HFFc6 (cell line): ENCODE results near the gene TMED3. TPM values are rescaled to one million over a fixed set of nuclear protein-coding genes. Genes with fewer than 3 reads are reported as not detected.

ENCODE experiments used
- DNase-seq: peaks from one replicate; pipeline ENCODE4 v3.0.0-alpha.2; 2018
- H3K27ac Mint-ChIP-seq: 2 replicates; pipeline ENCODE4 v1.8.0; 2020; ENCODE audit warnings: mild to moderate bottlenecking, mixed read lengths
- H3K27me3 Mint-ChIP-seq: 2 replicates; pipeline ENCODE4 v1.8.0; 2021; ENCODE audit warnings: mild to moderate bottlenecking, moderate library complexity, mixed read lengths; ENCODE audit not compliant: insufficient read depth
- H3K36me3 Mint-ChIP-seq: 2 replicates; pipeline ENCODE4 v1.8.0; 2021; ENCODE audit warnings: low read depth, mixed read lengths
- H3K4me1 Mint-ChIP-seq: 2 replicates; pipeline ENCODE4 v1.8.0; 2020; ENCODE audit warnings: low read depth, mixed read lengths
- H3K4me3 Mint-ChIP-seq: 2 replicates; pipeline ENCODE4 v1.8.0; 2020; ENCODE audit warnings: mild to moderate bottlenecking, moderate library complexity, mixed read lengths
- H3K9me3 Mint-ChIP-seq: 2 replicates; pipeline ENCODE4 v1.8.0; 2020; ENCODE audit warnings: mild to moderate bottlenecking, mixed read lengths
- total RNA-seq, 6 experiments: library from RNA; stranded (reverse); fragmentation: NEBNext Ultra II Directional; extraction: Animal tissue kit (Norgen Biotek cat#: 25700); gene quantifications; 2 replicates in 1 of 6; 3 replicates in 5 of 6; pipeline ENCODE4 v1.2.3, GENCODE V29; 2021
- TF ChIP-seq, protein P1 (sequence below): fragments of 200-600 bp; sonication (generic); IDR thresholded peaks from 2 replicates; pipeline ENCODE4 v1.5.0; 2021; ENCODE audit warnings: antibody characterized with exemption, mild to moderate bottlenecking

TMED3 gene
- total RNA-seq, 6 experiments from 2014 or later: 135 to 176 (median 154) TPM

DNA sequence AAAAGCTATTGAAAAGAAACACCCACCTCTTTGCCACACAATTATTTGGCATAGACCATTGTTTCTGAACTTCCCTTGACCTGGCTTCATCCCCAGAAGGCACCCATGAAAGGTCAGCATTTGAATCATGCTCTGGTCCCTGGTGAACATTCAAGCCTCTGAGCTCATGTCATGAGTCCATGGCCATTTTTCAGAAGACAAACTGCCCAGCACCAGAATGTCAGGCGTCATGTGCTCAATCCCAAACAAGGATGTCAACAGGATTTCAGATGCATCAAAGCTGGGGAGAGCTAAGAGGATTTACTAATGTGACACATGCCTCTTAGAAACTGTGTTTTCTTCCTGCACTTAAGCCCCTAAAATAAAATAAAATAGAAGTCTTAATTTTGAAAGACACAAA is 41.3 kb downstream of the TMED3 start:
- Mint-ChIP-seq H3K36me3 (no peaks in the 10 kb centered on the region), H3K4me1 (peaks cover 4% of the 10 kb centered on the region; the same call in 1 of the 2 replicates), H3K27me3 (no peaks in the 10 kb centered on the region), H3K27ac (no peak overlapping the region), H3K9me3 (no peaks in the 10 kb centered on the region), H3K4me3 (no peak overlapping the region)
- no peak for DNase-seq
- TF ChIP-seq, protein P1, sequence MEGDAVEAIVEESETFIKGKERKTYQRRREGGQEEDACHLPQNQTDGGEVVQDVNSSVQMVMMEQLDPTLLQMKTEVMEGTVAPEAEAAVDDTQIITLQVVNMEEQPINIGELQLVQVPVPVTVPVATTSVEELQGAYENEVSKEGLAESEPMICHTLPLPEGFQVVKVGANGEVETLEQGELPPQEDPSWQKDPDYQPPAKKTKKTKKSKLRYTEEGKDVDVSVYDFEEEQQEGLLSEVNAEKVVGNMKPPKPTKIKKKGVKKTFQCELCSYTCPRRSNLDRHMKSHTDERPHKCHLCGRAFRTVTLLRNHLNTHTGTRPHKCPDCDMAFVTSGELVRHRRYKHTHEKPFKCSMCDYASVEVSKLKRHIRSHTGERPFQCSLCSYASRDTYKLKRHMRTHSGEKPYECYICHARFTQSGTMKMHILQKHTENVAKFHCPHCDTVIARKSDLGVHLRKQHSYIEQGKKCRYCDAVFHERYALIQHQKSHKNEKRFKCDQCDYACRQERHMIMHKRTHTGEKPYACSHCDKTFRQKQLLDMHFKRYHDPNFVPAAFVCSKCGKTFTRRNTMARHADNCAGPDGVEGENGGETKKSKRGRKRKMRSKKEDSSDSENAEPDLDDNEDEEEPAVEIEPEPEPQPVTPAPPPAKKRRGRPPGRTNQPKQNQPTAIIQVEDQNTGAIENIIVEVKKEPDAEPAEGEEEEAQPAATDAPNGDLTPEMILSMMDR: no peak

DNA sequence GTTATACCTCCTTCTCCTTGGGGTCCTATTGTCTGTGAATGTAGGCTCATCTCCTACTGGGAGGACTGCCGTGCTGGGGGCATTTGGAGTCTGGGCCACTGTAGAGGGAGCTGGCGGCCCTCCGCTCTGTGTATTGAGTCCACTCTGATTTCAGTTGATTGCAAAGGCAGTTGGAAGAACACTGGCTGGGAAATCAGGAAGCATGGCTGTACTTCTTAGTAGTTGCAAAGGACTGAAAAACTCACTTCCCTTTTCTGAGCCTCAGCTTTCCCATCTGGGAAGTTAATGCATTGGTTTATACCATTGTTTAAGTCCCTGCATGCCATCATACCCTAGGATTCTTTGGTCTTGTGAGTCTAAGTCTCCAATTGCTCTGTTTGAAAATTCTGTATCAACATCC is 46.7 kb downstream of the TMED3 start:
- Mint-ChIP-seq H3K4me1 (peaks cover 2% of the 10 kb centered on the region), H3K9me3 (no peaks in the 10 kb centered on the region), H3K27ac (no peak overlapping the region), H3K36me3 (no peaks in the 10 kb centered on the region), H3K27me3 (no peaks in the 10 kb centered on the region), H3K4me3 (no peak overlapping the region)
- TF ChIP-seq, protein P1: no peak
- DNase-seq: no peak

DNA sequence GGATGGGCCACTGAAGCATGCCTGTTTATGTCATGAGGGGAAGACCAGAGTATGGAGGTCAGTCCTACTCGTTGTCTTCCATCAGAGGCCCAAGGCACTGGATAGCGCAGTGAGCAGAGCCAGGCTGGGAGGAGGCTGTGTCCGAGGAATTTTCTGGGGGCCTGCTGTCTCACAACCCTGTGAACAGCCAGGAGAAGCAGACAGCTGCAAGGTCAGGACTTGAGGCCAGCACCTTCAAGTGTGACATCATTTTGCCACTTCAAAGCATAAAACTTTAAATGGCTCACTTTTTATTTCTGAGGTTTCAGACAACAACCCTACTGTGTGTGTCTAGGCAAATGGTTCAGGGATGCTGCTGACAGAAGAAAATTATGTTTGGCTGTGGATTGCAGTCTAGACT is 47.2 kb downstream of the TMED3 start:
- TF ChIP-seq, protein P1: no peak
- Mint-ChIP-seq H3K9me3 (no peaks in the 10 kb centered on the region), H3K4me1 (peaks cover 7% of the 10 kb centered on the region), H3K27ac (no peak overlapping the region), H3K4me3 (no peak overlapping the region), H3K36me3 (no peaks in the 10 kb centered on the region), H3K27me3 (no peaks in the 10 kb centered on the region)
- no peak for DNase-seq

DNA sequence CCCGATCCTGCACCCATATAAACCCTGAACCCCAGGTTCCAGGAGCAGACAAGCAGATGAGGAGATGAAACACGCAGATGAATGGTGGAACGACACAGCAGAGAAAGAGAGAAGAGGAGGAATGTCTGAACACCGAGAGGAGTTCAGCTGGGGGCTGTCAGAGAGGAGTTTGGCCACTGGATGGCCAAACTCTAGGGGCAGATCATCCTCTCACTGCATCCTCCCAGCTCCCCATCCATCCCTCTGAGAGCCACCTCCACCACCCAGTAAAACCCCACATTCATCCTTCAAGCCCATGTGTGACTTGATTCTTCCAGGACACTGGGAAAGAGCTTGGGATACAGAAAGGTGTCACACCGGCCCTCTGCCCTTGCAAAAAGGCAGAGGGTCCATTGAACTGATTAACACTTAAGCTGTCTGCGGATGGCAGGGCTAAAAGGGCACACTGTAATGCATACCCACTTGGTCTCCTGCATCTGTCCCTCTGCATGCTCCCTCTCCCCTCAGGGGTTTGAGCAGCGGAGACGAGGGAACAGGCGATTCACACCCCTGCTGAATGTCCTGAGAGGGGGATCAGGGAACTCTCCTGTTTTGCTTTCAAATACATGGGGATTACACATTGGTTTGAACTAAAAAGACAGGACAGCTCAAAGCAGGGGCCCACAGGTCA is 53.8 kb downstream of the TMED3 start:
- Mint-ChIP-seq H3K36me3 (no peaks in the 10 kb centered on the region), H3K9me3 (no peaks in the 10 kb centered on the region)

DNA sequence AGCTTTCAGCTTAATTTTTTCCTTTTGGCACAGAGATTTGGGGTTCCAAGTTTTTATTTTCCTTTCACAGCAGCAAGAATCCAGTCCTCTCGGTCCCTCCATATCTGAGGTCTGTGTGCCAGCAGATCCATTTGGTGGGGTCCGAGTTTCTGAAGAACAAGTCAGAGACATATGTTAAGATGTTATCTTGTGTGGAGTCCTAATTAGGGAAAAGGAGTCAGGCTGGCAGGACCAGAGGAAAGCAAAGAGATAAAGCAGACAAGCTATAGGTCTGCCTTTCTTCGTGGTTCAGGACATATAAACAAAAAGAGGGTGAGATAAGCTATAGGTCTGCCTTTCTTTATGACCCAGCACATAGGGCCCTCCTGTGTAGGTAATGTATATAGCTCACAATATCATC is 54.9 kb downstream of the TMED3 start:
- no peaks in the 10 kb centered on the region for H3K36me3 Mint-ChIP-seq
- no peak overlapping the region for H3K4me3 Mint-ChIP-seq
- peaks cover 3% of the 10 kb centered on the region; the same call in 1 of the 2 replicates for H3K27me3 Mint-ChIP-seq
- peak overlapping the region; percentile 19; the same call in 1 of the 2 replicates for H3K27ac Mint-ChIP-seq
- no peaks in the 10 kb centered on the region for H3K9me3 Mint-ChIP-seq
- H3K4me1 Mint-ChIP-seq: peaks cover 44% of the 10 kb centered on the region
- no peak for DNase-seq
- TF ChIP-seq, protein P1: no peak

More for the DNA sequence above, 53.8 kb downstream of the TMED3 start:
- H3K4me3 Mint-ChIP-seq: no peak overlapping the region
- TF ChIP-seq, protein P1: peak; percentile 71
- peaks cover 38% of the 10 kb centered on the region for H3K4me1 Mint-ChIP-seq
- peaks cover 3% of the 10 kb centered on the region; the same call in 1 of the 2 replicates for H3K27me3 Mint-ChIP-seq
- no peak overlapping the region for H3K27ac Mint-ChIP-seq
- no peak for DNase-seq
